Natural killer cell (primary cell): ENCODE results near the gene NAGLU. TPM values are rescaled to one million over a fixed set of nuclear protein-coding genes. Genes with fewer than 3 reads are reported as not detected.

Experiments
- ATAC-seq, 3 donors: fragments of 150-1000 bp in 2 of 3; fragments of 200-7000 bp in 1 of 3; cut with Tn5 transposase; 1 replicate in 1 of 3; 2 replicates in 2 of 3; pipeline ENCODE4 v1.10.0; 2021; ENCODE audit warnings: mild to moderate bottlenecking in 2 of 3, moderate library complexity in 2 of 3
- DNase-seq, 2 donors: peaks; one replicate each; pipeline versions ENCODE4 v3.0.0 to v3.0.0-alpha.2; 2013 to 2021; ENCODE audit warnings: mixed read lengths in 1 of 2
- H3K27ac ChIP-seq: one replicate; pipeline ENCODE4 v1.5.1; 2013; ENCODE audit warnings: mild to moderate bottlenecking, low read length
- H3K27me3 ChIP-seq: one replicate; pipeline ENCODE4 v1.6.1; 2013; ENCODE audit warnings: low read length; ENCODE audit not compliant: control insufficient read depth, insufficient read depth
- H3K36me3 ChIP-seq: one replicate; pipeline ENCODE4 v1.6.1; 2013; ENCODE audit warnings: low read length; ENCODE audit not compliant: control insufficient read depth, insufficient read depth
- H3K4me1 ChIP-seq: one replicate; pipeline ENCODE4 v1.6.1; 2013; ENCODE audit warnings: low read length; ENCODE audit not compliant: control insufficient read depth, insufficient read depth
- H3K4me3 ChIP-seq: one replicate; pipeline ENCODE4 v1.5.1; 2013; ENCODE audit warnings: low read length
- H3K9me3 ChIP-seq: one replicate; pipeline ENCODE4 v1.6.1; 2013; ENCODE audit warnings: low read length; ENCODE audit not compliant: control insufficient read depth, insufficient read depth
- H3K27ac Mint-ChIP-seq, 2 donors: one replicate each; pipeline ENCODE4 v1.8.0; 2022; ENCODE audit warnings: mild to moderate bottlenecking in 2 of 2, mixed read lengths in 2 of 2, moderate library complexity in 1 of 2
- H3K27me3 Mint-ChIP-seq, 2 donors: one replicate each; pipeline ENCODE4 v1.8.0; 2022; ENCODE audit warnings: low read depth in 2 of 2, mixed read lengths in 2 of 2
- H3K36me3 Mint-ChIP-seq: one replicate; pipeline ENCODE4 v1.8.0; 2022; ENCODE audit warnings: mixed read lengths
- H3K4me1 Mint-ChIP-seq, 2 donors: one replicate each; pipeline ENCODE4 v1.8.0; 2022; ENCODE audit warnings: mixed read lengths in 2 of 2
- H3K4me3 Mint-ChIP-seq: one replicate; pipeline ENCODE4 v1.8.0; 2022; ENCODE audit warnings: mild to moderate bottlenecking, moderate library complexity, mixed read lengths
- H3K9me3 Mint-ChIP-seq, 2 donors: one replicate each; pipeline ENCODE4 v1.8.0; 2022; ENCODE audit warnings: mixed read lengths in 2 of 2
- WGBS: methylation state at CpG from one replicate; pipeline ENCODE4 v1.1.7; 2013; ENCODE audit warnings: missing lambda C conversion rate; ENCODE audit not compliant: insufficient coverage; 5-methylcytosine and 5-hydroxymethylcytosine counted together
- intact Hi-C: fragments of 100-400 bp; cut with micrococcal nuclease; formaldehyde crosslinking; loops from one replicate; pipeline ENCODE4 v1.14.2; 2022
- total RNA-seq, 4 donors: library from RNA; stranded (reverse); fragments of 120-200 nt in 1 of 4; gene quantifications; one replicate each; pipeline versions ENCODE4 v1.2.3 to v1.2.4, GENCODE V29; 2013 to 2022
- TF ChIP-seq, protein P1 (sequence below): fragments of 200-600 bp; IDR thresholded peaks from one replicate; pipeline ENCODE4 v1.8.0; 2022; ENCODE audit warnings: antibody characterized with exemption

The NAGLU gene
- total RNA-seq, 3 donors from 2014 or later (not counting 1 experiment from before 2014, with no cell fraction given): 34.8 to 44.3 (median 36.4) TPM

GRCh38 chr17:42561897-42562387 is 25.9 kb downstream of the NAGLU start, which contains the start of gene COASY:
COASY (plus strand) TSS chr17:42562148; CDS start chr17:42562623, 475 bp downstream.
- peaks cover 30 to 35% of the 10 kb centered on the region in 2 donors for H3K4me1 Mint-ChIP-seq
- under 1% methylated on average over 26 of the region's 26 CpGs for WGBS
- intact Hi-C loops: loop anchor here (2.0 kb wide), 1 partner anchor 17 kb away; no protein-coding TSS in a partner anchor

GRCh38 chr17:42562388-42563142 is 26.5 kb downstream of the NAGLU start:
- peak in 1 of 2 donors; percentile 16 for DNase-seq
- H3K27ac Mint-ChIP-seq: peak overlapping the region; percentile 90 to 94

More at GRCh38 chr17:42561897-42562387, 25.9 kb downstream of the NAGLU start, which contains the start of gene COASY:
- H3K27me3 ChIP-seq: no peaks in the 10 kb centered on the region
- H3K27ac ChIP-seq: peak within 1 kb of the TSS; percentile 82
- no peaks in the 10 kb centered on the region for H3K36me3 Mint-ChIP-seq
- H3K9me3 Mint-ChIP-seq: no peaks in the 10 kb centered on the region
- H3K36me3 ChIP-seq: peaks cover 24% of the 10 kb centered on the region
- H3K27ac Mint-ChIP-seq: peak within 1 kb of the TSS; percentile 90 to 94
- H3K4me3 Mint-ChIP-seq: peak within 1 kb of the TSS; percentile 96
- TF ChIP-seq, protein P1, sequence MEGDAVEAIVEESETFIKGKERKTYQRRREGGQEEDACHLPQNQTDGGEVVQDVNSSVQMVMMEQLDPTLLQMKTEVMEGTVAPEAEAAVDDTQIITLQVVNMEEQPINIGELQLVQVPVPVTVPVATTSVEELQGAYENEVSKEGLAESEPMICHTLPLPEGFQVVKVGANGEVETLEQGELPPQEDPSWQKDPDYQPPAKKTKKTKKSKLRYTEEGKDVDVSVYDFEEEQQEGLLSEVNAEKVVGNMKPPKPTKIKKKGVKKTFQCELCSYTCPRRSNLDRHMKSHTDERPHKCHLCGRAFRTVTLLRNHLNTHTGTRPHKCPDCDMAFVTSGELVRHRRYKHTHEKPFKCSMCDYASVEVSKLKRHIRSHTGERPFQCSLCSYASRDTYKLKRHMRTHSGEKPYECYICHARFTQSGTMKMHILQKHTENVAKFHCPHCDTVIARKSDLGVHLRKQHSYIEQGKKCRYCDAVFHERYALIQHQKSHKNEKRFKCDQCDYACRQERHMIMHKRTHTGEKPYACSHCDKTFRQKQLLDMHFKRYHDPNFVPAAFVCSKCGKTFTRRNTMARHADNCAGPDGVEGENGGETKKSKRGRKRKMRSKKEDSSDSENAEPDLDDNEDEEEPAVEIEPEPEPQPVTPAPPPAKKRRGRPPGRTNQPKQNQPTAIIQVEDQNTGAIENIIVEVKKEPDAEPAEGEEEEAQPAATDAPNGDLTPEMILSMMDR: no peak
- peak within 1 kb of the TSS; percentile 95 for H3K4me3 ChIP-seq
- H3K27me3 Mint-ChIP-seq: no peaks in the 10 kb centered on the region
- DNase-seq (peak; percentile 90 to 97), ATAC-seq (peak; percentile 75 to 78 (median 78))
- peaks cover 44% of the 10 kb centered on the region for H3K4me1 ChIP-seq
- H3K9me3 ChIP-seq: no peaks in the 10 kb centered on the region

GRCh38 chr17:42563143-42563509 is 27.1 kb downstream of the NAGLU start:
- Mint-ChIP-seq H3K9me3 (no peaks in the 10 kb centered on the region), H3K27ac (peak overlapping the region; percentile 90 to 94), H3K4me3 (peak overlapping the region; percentile 77), H3K36me3 (no peaks in the 10 kb centered on the region), H3K27me3 (no peaks in the 10 kb centered on the region), H3K4me1 (peaks cover 37 to 43% of the 10 kb centered on the region in 2 donors)
- ATAC-seq (no peak), DNase-seq (no peak)
- Histone ChIP-seq H3K4me3 (peak overlapping the region; percentile 95), H3K27me3 (no peaks in the 10 kb centered on the region), H3K4me1 (peaks cover 53% of the 10 kb centered on the region), H3K9me3 (no peaks in the 10 kb centered on the region), H3K27ac (no peak overlapping the region), H3K36me3 (peaks cover 24% of the 10 kb centered on the region)
- intact Hi-C loops: loop anchor here (2.0 kb wide), 1 partner anchor 16 kb away; no protein-coding TSS in a partner anchor
- TF ChIP-seq, protein P1: no peak
- 74% methylated on average over 14 of the region's 14 CpGs for WGBS

More at GRCh38 chr17:42562388-42563142, 26.5 kb downstream of the NAGLU start:
- no peaks in the 10 kb centered on the region for H3K27me3 Mint-ChIP-seq
- ATAC-seq: no peak
- Histone ChIP-seq H3K4me3 (peak overlapping the region; percentile 95), H3K27me3 (no peaks in the 10 kb centered on the region), H3K4me1 (peaks cover 47% of the 10 kb centered on the region), H3K27ac (peak overlapping the region; percentile 82), H3K9me3 (no peaks in the 10 kb centered on the region), H3K36me3 (peaks cover 24% of the 10 kb centered on the region)
- 20% methylated on average over 48 of the region's 48 CpGs for WGBS
- no peaks in the 10 kb centered on the region for H3K36me3 Mint-ChIP-seq
- no peaks in the 10 kb centered on the region for H3K9me3 Mint-ChIP-seq
- peaks cover 33 to 38% of the 10 kb centered on the region in 2 donors for H3K4me1 Mint-ChIP-seq
- H3K4me3 Mint-ChIP-seq: peak overlapping the region; percentile 96
- intact Hi-C loops: loop anchor here (2.0 kb wide), 1 partner anchor 16 kb away; no protein-coding TSS in a partner anchor
- TF ChIP-seq, protein P1: no peak
